ENCODE measurements around the gene ERC1. TPM values are rescaled to one million over a fixed set of nuclear protein-coding genes. Genes with fewer than 3 reads are reported as not detected.
A peak's percentile ranks its signal among the peaks of the same experiment; 100 is the strongest.

ERC1 gene
- polyA plus RNA-seq, 1 donor from 2014 or later, result 7.1 TPM

DNA sequence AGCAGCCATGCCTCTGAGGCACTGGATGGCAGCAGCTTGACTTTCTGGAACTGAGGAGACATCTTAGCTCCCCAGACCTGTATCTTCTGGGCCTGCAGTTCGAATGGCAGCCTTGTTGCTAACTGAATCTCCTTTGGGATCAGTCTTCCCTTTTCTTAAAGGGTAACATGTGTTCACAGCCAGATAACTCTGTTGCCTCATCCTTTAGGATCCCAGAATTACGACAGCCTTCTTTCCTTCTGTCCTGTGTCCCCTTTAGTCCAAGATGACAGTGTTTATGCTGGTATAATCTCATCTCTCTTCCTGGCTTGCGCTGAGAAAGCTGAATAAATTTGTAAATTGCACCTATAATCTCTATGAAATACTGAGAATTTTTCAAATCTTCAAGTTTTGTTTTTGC is 9.1 kb upstream of the ERC1 start:
- no peak overlapping the region for H3K4me2 ChIP-seq (ENCODE audit: low read length)
- H3F3A ChIP-seq (ENCODE audit: insufficient read depth, low read length, poor library complexity, severe bottlenecking), result no peaks in the 10 kb centered on the region
- no peak overlapping the region for H2AFZ ChIP-seq (ENCODE audit: low read depth, low read length)
- H3K79me2 ChIP-seq (replicated peaks; ENCODE audit: insufficient read depth, low read length), result no peaks in the 10 kb centered on the region
- H4K20me1 ChIP-seq (ENCODE audit: insufficient read depth), result no peaks in the 10 kb centered on the region
- no peak overlapping the region for H3K27ac ChIP-seq (ENCODE audit: low read length)
- no peaks in the 10 kb centered on the region for H3K36me3 ChIP-seq (ENCODE audit: insufficient read depth, low read length)
- H3K27me3 ChIP-seq (ENCODE audit: insufficient read depth, low read depth, low read length), result no peaks in the 10 kb centered on the region
- no peaks in the 10 kb centered on the region for H3K9me3 ChIP-seq (ENCODE audit: low read length)
- no peak overlapping the region for H3K9ac ChIP-seq (ENCODE audit: low read length)
- no peak overlapping the region for H3K4me3 ChIP-seq (ENCODE audit: low read length)
- no peaks in the 10 kb centered on the region for H3K9me2 ChIP-seq (ENCODE audit: insufficient read depth, low read length)
- TF ChIP-seq, protein P1, sequence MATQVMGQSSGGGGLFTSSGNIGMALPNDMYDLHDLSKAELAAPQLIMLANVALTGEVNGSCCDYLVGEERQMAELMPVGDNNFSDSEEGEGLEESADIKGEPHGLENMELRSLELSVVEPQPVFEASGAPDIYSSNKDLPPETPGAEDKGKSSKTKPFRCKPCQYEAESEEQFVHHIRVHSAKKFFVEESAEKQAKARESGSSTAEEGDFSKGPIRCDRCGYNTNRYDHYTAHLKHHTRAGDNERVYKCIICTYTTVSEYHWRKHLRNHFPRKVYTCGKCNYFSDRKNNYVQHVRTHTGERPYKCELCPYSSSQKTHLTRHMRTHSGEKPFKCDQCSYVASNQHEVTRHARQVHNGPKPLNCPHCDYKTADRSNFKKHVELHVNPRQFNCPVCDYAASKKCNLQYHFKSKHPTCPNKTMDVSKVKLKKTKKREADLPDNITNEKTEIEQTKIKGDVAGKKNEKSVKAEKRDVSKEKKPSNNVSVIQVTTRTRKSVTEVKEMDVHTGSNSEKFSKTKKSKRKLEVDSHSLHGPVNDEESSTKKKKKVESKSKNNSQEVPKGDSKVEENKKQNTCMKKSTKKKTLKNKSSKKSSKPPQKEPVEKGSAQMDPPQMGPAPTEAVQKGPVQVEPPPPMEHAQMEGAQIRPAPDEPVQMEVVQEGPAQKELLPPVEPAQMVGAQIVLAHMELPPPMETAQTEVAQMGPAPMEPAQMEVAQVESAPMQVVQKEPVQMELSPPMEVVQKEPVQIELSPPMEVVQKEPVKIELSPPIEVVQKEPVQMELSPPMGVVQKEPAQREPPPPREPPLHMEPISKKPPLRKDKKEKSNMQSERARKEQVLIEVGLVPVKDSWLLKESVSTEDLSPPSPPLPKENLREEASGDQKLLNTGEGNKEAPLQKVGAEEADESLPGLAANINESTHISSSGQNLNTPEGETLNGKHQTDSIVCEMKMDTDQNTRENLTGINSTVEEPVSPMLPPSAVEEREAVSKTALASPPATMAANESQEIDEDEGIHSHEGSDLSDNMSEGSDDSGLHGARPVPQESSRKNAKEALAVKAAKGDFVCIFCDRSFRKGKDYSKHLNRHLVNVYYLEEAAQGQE (IDR thresholded peaks at IDR 0.05; ENCODE audit: borderline replicate concordance), result no peak
- TF ChIP-seq EZH2 (IDR thresholded peaks at IDR 0.05; ENCODE audit: borderline replicate concordance, insufficient read depth, low read length, poor library complexity, severe bottlenecking) (no peak), EP300 (conservative IDR thresholded peaks at IDR 0.05; ENCODE audit: poor library complexity, severe bottlenecking) (no peak), TAF1 (IDR thresholded peaks at IDR 0.05; ENCODE audit: low read depth) (no peak), RAD21 (conservative IDR thresholded peaks at IDR 0.05) (no peak), POLR2AphosphoS5 (IDR thresholded peaks at IDR 0.05) (no peak), MXI1 (conservative IDR thresholded peaks at IDR 0.05; ENCODE audit: poor library complexity, severe bottlenecking) (no peak)
- TF ChIP-seq, protein P2, sequence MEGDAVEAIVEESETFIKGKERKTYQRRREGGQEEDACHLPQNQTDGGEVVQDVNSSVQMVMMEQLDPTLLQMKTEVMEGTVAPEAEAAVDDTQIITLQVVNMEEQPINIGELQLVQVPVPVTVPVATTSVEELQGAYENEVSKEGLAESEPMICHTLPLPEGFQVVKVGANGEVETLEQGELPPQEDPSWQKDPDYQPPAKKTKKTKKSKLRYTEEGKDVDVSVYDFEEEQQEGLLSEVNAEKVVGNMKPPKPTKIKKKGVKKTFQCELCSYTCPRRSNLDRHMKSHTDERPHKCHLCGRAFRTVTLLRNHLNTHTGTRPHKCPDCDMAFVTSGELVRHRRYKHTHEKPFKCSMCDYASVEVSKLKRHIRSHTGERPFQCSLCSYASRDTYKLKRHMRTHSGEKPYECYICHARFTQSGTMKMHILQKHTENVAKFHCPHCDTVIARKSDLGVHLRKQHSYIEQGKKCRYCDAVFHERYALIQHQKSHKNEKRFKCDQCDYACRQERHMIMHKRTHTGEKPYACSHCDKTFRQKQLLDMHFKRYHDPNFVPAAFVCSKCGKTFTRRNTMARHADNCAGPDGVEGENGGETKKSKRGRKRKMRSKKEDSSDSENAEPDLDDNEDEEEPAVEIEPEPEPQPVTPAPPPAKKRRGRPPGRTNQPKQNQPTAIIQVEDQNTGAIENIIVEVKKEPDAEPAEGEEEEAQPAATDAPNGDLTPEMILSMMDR (IDR thresholded peaks at IDR 0.05; ENCODE audit: poor library complexity, severe bottlenecking), result no peak

DNA sequence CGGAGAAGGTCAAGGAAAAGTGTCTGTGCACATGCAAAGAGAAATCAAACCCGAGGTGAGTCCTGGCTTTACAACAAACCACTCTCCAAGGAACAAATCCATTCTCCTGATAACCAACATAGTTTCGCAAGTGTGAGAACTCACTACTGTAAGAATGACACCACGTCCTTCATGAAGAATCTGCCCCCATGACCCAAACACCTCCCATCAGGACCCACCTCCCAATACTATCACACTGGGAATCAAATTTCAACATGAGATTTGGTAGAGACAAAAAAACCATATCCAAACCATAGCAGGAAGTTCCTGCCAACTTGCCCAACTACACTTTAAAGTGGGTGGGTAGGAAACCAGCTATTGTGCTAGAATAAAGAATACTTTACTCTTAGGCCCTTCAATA is 2.4 kb upstream of the ERC1 start:
- Histone ChIP-seq H2AFZ (ENCODE audit: low read depth, low read length) (no peak overlapping the region), H3K4me2 (ENCODE audit: low read length) (peak overlapping the region; percentile 93), H3K4me3 (ENCODE audit: low read length) (peak overlapping the region; percentile 75), H4K20me1 (ENCODE audit: insufficient read depth) (no peaks in the 10 kb centered on the region), H3K27ac (ENCODE audit: low read length) (no peak overlapping the region), H3K36me3 (ENCODE audit: insufficient read depth, low read length) (no peaks in the 10 kb centered on the region), H3K9me2 (ENCODE audit: insufficient read depth, low read length) (no peaks in the 10 kb centered on the region), H3K9ac (ENCODE audit: low read length) (peak overlapping the region; percentile 18), H3K27me3 (ENCODE audit: insufficient read depth, low read depth, low read length) (no peaks in the 10 kb centered on the region), H3K79me2 (replicated peaks; ENCODE audit: insufficient read depth, low read length) (peaks cover 31% of the 10 kb centered on the region), H3F3A (ENCODE audit: insufficient read depth, low read length, poor library complexity, severe bottlenecking) (no peaks in the 10 kb centered on the region), H3K9me3 (ENCODE audit: low read length) (no peaks in the 10 kb centered on the region)
- no peak for TF ChIP-seq EZH2 (IDR thresholded peaks at IDR 0.05; ENCODE audit: borderline replicate concordance, insufficient read depth, low read length, poor library complexity, severe bottlenecking)
- no peak for TF ChIP-seq POLR2AphosphoS5 (IDR thresholded peaks at IDR 0.05)
- no peak for TF ChIP-seq RAD21 (conservative IDR thresholded peaks at IDR 0.05)
- TF ChIP-seq TAF1 (IDR thresholded peaks at IDR 0.05; ENCODE audit: low read depth), result no peak
- TF ChIP-seq MXI1 (conservative IDR thresholded peaks at IDR 0.05; ENCODE audit: poor library complexity, severe bottlenecking), result no peak
- TF ChIP-seq, protein P2 (IDR thresholded peaks at IDR 0.05; ENCODE audit: poor library complexity, severe bottlenecking), result no peak
- TF ChIP-seq SMC3 (conservative IDR thresholded peaks at IDR 0.05; ENCODE audit: poor library complexity), result no peak
- TF ChIP-seq, protein P1 (IDR thresholded peaks at IDR 0.05; ENCODE audit: borderline replicate concordance), result no peak
- TF ChIP-seq EP300 (conservative IDR thresholded peaks at IDR 0.05; ENCODE audit: poor library complexity, severe bottlenecking), result no peak

Data from neural cell (in vitro differentiated cells).